Mucosa of descending colon (tissue), 3 donors: Measurements from ENCODE around the gene RHOG. TPM values are rescaled to one million over a fixed set of nuclear protein-coding genes. Genes with fewer than 3 reads are reported as not detected.

Experiments used
- ATAC-seq: fragments of 200-7000 bp; cut with Tn5 transposase; one replicate; pipeline ENCODE4 v1.9.1; 2020; ENCODE audit warnings: mild to moderate bottlenecking, moderate library complexity
- DNase-seq, 3 donors: peaks; one replicate each; pipeline ENCODE4 v3.0.0-alpha.2; 2020
- H3K36me3 ChIP-seq: fragments of 200-600 bp; one replicate; pipeline ENCODE4 v1.8.0; 2021; ENCODE audit warnings: low read depth, mild to moderate bottlenecking
- H3K4me1 ChIP-seq: fragments of 200-600 bp; one replicate; pipeline ENCODE4 v1.8.0; 2021; ENCODE audit warnings: low read depth, mild to moderate bottlenecking
- H3K4me3 ChIP-seq: fragments of 200-600 bp; one replicate; pipeline ENCODE4 v1.8.0; 2021; ENCODE audit warnings: mild to moderate bottlenecking
- H3K9me3 ChIP-seq: fragments of 200-600 bp; one replicate; pipeline ENCODE4 v1.8.0; 2021; ENCODE audit warnings: mild to moderate bottlenecking
- CTCF ChIP-seq: fragments of 200-600 bp; IDR thresholded peaks from one replicate; pipeline ENCODE4 v1.8.0; 2022; ENCODE audit warnings: antibody characterized with exemption, mild to moderate bottlenecking
- intact Hi-C, 2 donors: fragments of 100-400 bp; cut with DNase I in 1 of 2; cut with micrococcal nuclease in 1 of 2; formaldehyde crosslinking; loops; one replicate each; pipeline versions ENCODE4 v1.11.0 to v1.11.1; 2022; cut with DNase I, micrococcal nuclease
- total RNA-seq, 3 donors: library from RNA; stranded (reverse); fragmentation: NEBNext Ultra II Directional in 2 of 3; extraction: Animal tissue kit (Norgen Biotek cat#: 25700) in 2 of 3; gene quantifications; one replicate each; pipeline versions ENCODE4 v1.2.1 to v1.2.4, GENCODE V29; 2021 to 2023
- donor health status: DM: no; HTN: no; CAD: no; lungs with moderate emphysema.
- donor health status: DM: no; HTN: no; CAD: no.
- donor health status: DM: no; HTN: yes; CAD: no.

RHOG gene
- total RNA-seq, 3 donors from 2014 or later = 62.7 to 77.2 (median 74.1) TPM

- Histone ChIP-seq H3K36me3 (no peaks in the 10 kb centered on the region), H3K4me1 (peaks cover 58% of the 10 kb centered on the region), H3K4me3 (no peak overlapping the region), H3K9me3 (no peaks in the 10 kb centered on the region)
- ATAC-seq (no peak), DNase-seq (peak; percentile 40 to 83 (median 61))
- no peak for TF ChIP-seq CTCF
- intact Hi-C loops = no loop called here
Measured at GRCh38 chr11:3836903-3837302, 3.9 kb downstream of the RHOG start.

GRCh38 chr11:3835751-3836150 is 5.0 kb downstream of the RHOG start:
- DNase-seq = peak in 2 of 3 donors; percentile 33 to 40
- no peak for ATAC-seq
- intact Hi-C loops = no loop called here
- Histone ChIP-seq H3K4me3 (no peak overlapping the region), H3K36me3 (no peaks in the 10 kb centered on the region), H3K9me3 (no peaks in the 10 kb centered on the region), H3K4me1 (peaks cover 55% of the 10 kb centered on the region)
- TF ChIP-seq CTCF = no peak

- intact Hi-C loops = no loop called here
- peak; percentile 37 to 69 (median 62) for DNase-seq
- Histone ChIP-seq H3K4me3 (no peak overlapping the region), H3K9me3 (no peaks in the 10 kb centered on the region), H3K36me3 (no peaks in the 10 kb centered on the region), H3K4me1 (peaks cover 53% of the 10 kb centered on the region)
- no peak for TF ChIP-seq CTCF
- peak; percentile 68 for ATAC-seq
Measured at GRCh38 chr11:3834664-3835461, 5.9 kb downstream of the RHOG start.

- Histone ChIP-seq H3K4me3 (no peak overlapping the region), H3K4me1 (peaks cover 49% of the 10 kb centered on the region), H3K9me3 (no peaks in the 10 kb centered on the region), H3K36me3 (no peaks in the 10 kb centered on the region)
- intact Hi-C loops = no loop called here
- no peak for DNase-seq
- ATAC-seq = no peak
- TF ChIP-seq CTCF = no peak
Measured at GRCh38 chr11:3834349-3834663, 6.5 kb downstream of the RHOG start.

- peaks cover 40% of the 10 kb centered on the region for H3K4me1 ChIP-seq
- TF ChIP-seq CTCF = no peak
- DNase-seq (no peak), ATAC-seq (no peak)
- H3K4me3 ChIP-seq = no peak overlapping the region
- H3K36me3 ChIP-seq = no peaks in the 10 kb centered on the region
- intact Hi-C loops = no loop called here
- H3K9me3 ChIP-seq = no peaks in the 10 kb centered on the region
Measured at GRCh38 chr11:3833449-3833848, 7.3 kb downstream of the RHOG start.
